Smooth muscle cell (in vitro differentiated cells): ENCODE data around the gene RNU1-3. TPM values are rescaled to one million over a fixed set of nuclear protein-coding genes. Genes with fewer than 3 reads are reported as not detected.
"Not testable (repeated sequence)": the region's sequence is repeated elsewhere in the genome, so short reads cannot be mapped to it uniquely, and the experiment has no call there.

ENCODE experiments used
- DNase-seq: peaks from one replicate; lab custom pipeline; 2025; ENCODE audit not compliant: unreplicated experiment; lab: John Stamatoyannopoulos, UW
- H2AFZ ChIP-seq: fragments of 200-600 bp; sonication (generic); 2 replicates; pipeline ENCODE4 v1.6.0; 2016; ENCODE audit warnings: antibody characterized with exemption, low read depth, mild to moderate bottlenecking
- H3F3A ChIP-seq: fragments of 200-600 bp; sonication (generic); 2 replicates; pipeline ENCODE4 v1.6.0; 2017; ENCODE audit warnings: antibody characterized with exemption, low read depth
- H3K27ac ChIP-seq: fragments of 200-600 bp; sonication (generic); 2 replicates; pipeline ENCODE4 v1.5.1; 2016; ENCODE audit warnings: low read depth, mild to moderate bottlenecking
- H3K27me3 ChIP-seq: fragments of 200-600 bp; sonication (generic); 2 replicates; pipeline ENCODE4 v1.6.1; 2016; ENCODE audit warnings: low read depth, mild to moderate bottlenecking
- H3K36me3 ChIP-seq: fragments of 200-600 bp; sonication (generic); 2 replicates; pipeline ENCODE4 v1.5.1; 2016; ENCODE audit warnings: low read depth
- H3K4me1 ChIP-seq: fragments of 200-600 bp; sonication (generic); 2 replicates; pipeline ENCODE4 v1.5.1; 2016; ENCODE audit warnings: low read depth
- H3K4me2 ChIP-seq: fragments of 200-600 bp; sonication (generic); 2 replicates; pipeline ENCODE4 v1.6.0; 2016; ENCODE audit warnings: mild to moderate bottlenecking
- H3K4me3 ChIP-seq: fragments of 200-600 bp; sonication (generic); 2 replicates; pipeline ENCODE4 v1.5.1; 2016; ENCODE audit warnings: mild to moderate bottlenecking
- H3K79me2 ChIP-seq: fragments of 200-600 bp; sonication (generic); 2 replicates; pipeline ENCODE4 v1.6.0; 2016; ENCODE audit warnings: low read depth, mild to moderate bottlenecking
- H3K9ac ChIP-seq: fragments of 200-600 bp; sonication (generic); 2 replicates; pipeline ENCODE4 v1.6.0; 2016; ENCODE audit warnings: low read depth
- H3K9me3 ChIP-seq: fragments of 200-600 bp; sonication (generic); replicated peaks from 2 replicates; pipeline ENCODE4 v1.5.1; 2016; ENCODE audit warnings: low read depth
- H4K20me1 ChIP-seq: fragments of 200-600 bp; sonication (generic); 2 replicates; pipeline ENCODE4 v1.6.0; 2016; ENCODE audit warnings: low read depth
- whole genome bisulfite sequencing: methylation state at CpG from one replicate; pipeline ENCODE4 v1.1.7; 2016; ENCODE audit warnings: low lambda C conversion rate; 5-methylcytosine and 5-hydroxymethylcytosine counted together
- polyA plus RNA-seq: library from polyadenylated mRNA; unstranded; fragments of >200 nt; fragmentation: Nextera tagmentation; extraction: Ambion mirVana; gene quantifications from 2 replicates; pipeline ENCODE4 v1.2.1, GENCODE V29; 2016
- total RNA-seq: library from RNA; depleted of rRNA; stranded (reverse); fragments of >200 nt; gene quantifications from 2 replicates; pipeline ENCODE4 v1.2.3, GENCODE V29; 2014

Gene RNU1-3
- total and polyA plus RNA-seq, 2 experiments from 2014 or later: under 0.01 to 4.2 TPM

GRCh38 chr1:16656574-16656973 is 10.2 kb downstream of the RNU1-3 start:
- not testable (repeated sequence) for H3K9me3 ChIP-seq, H2AFZ ChIP-seq, H4K20me1 ChIP-seq, H3K4me2 ChIP-seq, DNase-seq, H3K27ac ChIP-seq, H3K27me3 ChIP-seq, H3K4me3 ChIP-seq, H3K4me1 ChIP-seq, H3F3A ChIP-seq, H3K79me2 ChIP-seq, H3K36me3 ChIP-seq, H3K9ac ChIP-seq
- WGBS: no CpG with 5 or more reads among the region's 6 CpGs

- not testable (repeated sequence) for H3K36me3 ChIP-seq, H3K27me3 ChIP-seq, H3K27ac ChIP-seq, H3K9me3 ChIP-seq, H4K20me1 ChIP-seq, H3K4me1 ChIP-seq, H3K4me2 ChIP-seq, H3K4me3 ChIP-seq, H3K9ac ChIP-seq, H3K79me2 ChIP-seq, H2AFZ ChIP-seq, DNase-seq, H3F3A ChIP-seq
- 99% methylated on average over 1 of the region's 1 CpG for WGBS
Observed at GRCh38 chr1:16651560-16651959, 15.2 kb downstream of the RNU1-3 start.

GRCh38 chr1:16649960-16650359 is 16.8 kb downstream of the RNU1-3 start:
- H3K79me2 ChIP-seq, H3K4me3 ChIP-seq: not testable (repeated sequence)
- WGBS: 81% methylated on average over 9 of the region's 9 CpGs

GRCh38 chr1:16649390-16649789 is 17.4 kb downstream of the RNU1-3 start:
- WGBS: 91% methylated on average over 5 of the region's 6 CpGs
- H4K20me1 ChIP-seq, H3K79me2 ChIP-seq, H3F3A ChIP-seq, H2AFZ ChIP-seq, H3K36me3 ChIP-seq, DNase-seq, H3K4me1 ChIP-seq, H3K27me3 ChIP-seq, H3K4me3 ChIP-seq, H3K9ac ChIP-seq, H3K9me3 ChIP-seq, H3K4me2 ChIP-seq, H3K27ac ChIP-seq: not testable (repeated sequence)

More at GRCh38 chr1:16649960-16650359, 16.8 kb downstream of the RNU1-3 start:
- H3K27me3 ChIP-seq, H2AFZ ChIP-seq, DNase-seq, H3K4me1 ChIP-seq, H3F3A ChIP-seq, H3K4me2 ChIP-seq, H4K20me1 ChIP-seq, H3K9me3 ChIP-seq, H3K27ac ChIP-seq, H3K36me3 ChIP-seq, H3K9ac ChIP-seq: not testable (repeated sequence)

- H3K9ac ChIP-seq, H2AFZ ChIP-seq, H3K4me1 ChIP-seq, DNase-seq, H3F3A ChIP-seq, H3K79me2 ChIP-seq, H3K4me3 ChIP-seq, H3K27ac ChIP-seq, H4K20me1 ChIP-seq, H3K4me2 ChIP-seq, H3K36me3 ChIP-seq, H3K9me3 ChIP-seq, H3K27me3 ChIP-seq: not testable (repeated sequence)
- WGBS: no CpG with 5 or more reads among the region's 8 CpGs
Observed at GRCh38 chr1:16648756-16649155, 18.0 kb downstream of the RNU1-3 start.

- H3F3A ChIP-seq, DNase-seq, H3K9me3 ChIP-seq, H4K20me1 ChIP-seq, H3K27me3 ChIP-seq, H3K9ac ChIP-seq, H3K36me3 ChIP-seq, H3K27ac ChIP-seq, H3K4me2 ChIP-seq, H2AFZ ChIP-seq, H3K4me3 ChIP-seq: not testable (repeated sequence)
- peaks cover 11% of the 10 kb centered on the region for H3K4me1 ChIP-seq
- 27% methylated on average over 23 of the region's 32 CpGs for WGBS
- peaks cover 11% of the 10 kb centered on the region for H3K79me2 ChIP-seq
Observed at GRCh38 chr1:16648250-16648649, 18.5 kb downstream of the RNU1-3 start.

GRCh38 chr1:16647179-16648176 is 19.3 kb downstream of the RNU1-3 start:
- not testable (repeated sequence) for DNase-seq, H3K9me3 ChIP-seq, H3K27ac ChIP-seq, H3K36me3 ChIP-seq, H4K20me1 ChIP-seq, H3K27me3 ChIP-seq, H3F3A ChIP-seq, H3K9ac ChIP-seq
- peaks cover 16% of the 10 kb centered on the region for H3K4me1 ChIP-seq
- peak overlapping the region; percentile 73 for H2AFZ ChIP-seq
- H3K4me2 ChIP-seq: peak overlapping the region; percentile 69
- H3K79me2 ChIP-seq: peaks cover 19% of the 10 kb centered on the region
- 9% methylated on average over 58 of the region's 84 CpGs for WGBS
- peak overlapping the region; percentile 38 for H3K4me3 ChIP-seq

GRCh38 chr1:16646716-16647115 is 20.0 kb downstream of the RNU1-3 start:
- H3K4me2 ChIP-seq, H3K27ac ChIP-seq, H3K27me3 ChIP-seq, H3K36me3 ChIP-seq, H3F3A ChIP-seq, H3K9me3 ChIP-seq, H3K9ac ChIP-seq, H2AFZ ChIP-seq, H4K20me1 ChIP-seq, H3K4me3 ChIP-seq, DNase-seq: not testable (repeated sequence)
- Histone ChIP-seq H3K4me1 (peaks cover 16% of the 10 kb centered on the region), H3K79me2 (peaks cover 25% of the 10 kb centered on the region)
- 83% methylated on average over 17 of the region's 17 CpGs for WGBS
